HAP-1 (cell line): ENCODE results near the gene KLK15.
"Not testable (repeated sequence)": the region's sequence is repeated elsewhere in the genome, so short reads cannot be mapped to it uniquely, and the experiment has no call there.

Experiments used
- DNase-seq, 2 experiments: peaks; one replicate each; pipeline ENCODE4 v3.0.0-alpha.2; 2016 to 2020; ENCODE audit warnings: low spot score in 2 of 2
- H3K27me3 ChIP-seq: fragments of 250-450 bp; sonication (Bioruptor Pico); 2 replicates; pipeline ENCODE4 v1.5.1; 2020; ENCODE audit warnings: low read depth, mild to moderate bottlenecking, moderate library complexity
- H3K36me3 ChIP-seq: fragments of 250-450 bp; sonication (Bioruptor Pico); replicated peaks from 2 replicates; pipeline ENCODE4 v1.5.1; 2020; ENCODE audit warnings: mild to moderate bottlenecking
- H3K4me1 ChIP-seq: fragments of 250-450 bp; sonication (Bioruptor Pico); 2 replicates; pipeline ENCODE4 v1.5.1; 2020; ENCODE audit warnings: mild to moderate bottlenecking
- H3K4me3 ChIP-seq: fragments of 250-450 bp; sonication (Bioruptor Pico); 2 replicates; pipeline ENCODE4 v1.5.1; 2020; ENCODE audit warnings: mild to moderate bottlenecking, moderate library complexity
- H3K9me3 ChIP-seq: fragments of 250-450 bp; sonication (Bioruptor Pico); 2 replicates; pipeline ENCODE4 v1.5.1; 2020; ENCODE audit warnings: mild to moderate bottlenecking, moderate library complexity
- in situ Hi-C: fragments of 300-500 bp; cut with MboI; formaldehyde crosslinking; loops from 3 replicates; pipeline ENCODE4 v1.14.3; 2020; ENCODE audit warnings: low sequenced_read_pairs, inconsistent platforms, mixed read lengths

Gene KLK15

GRCh38 chr19:50793558-50794065 is 39.8 kb downstream of the KLK15 start:
- no peak for DNase-seq
- Histone ChIP-seq H3K36me3 (peaks cover 21% of the 10 kb centered on the region), H3K4me1 (no peaks in the 10 kb centered on the region), H3K27me3 (no peaks in the 10 kb centered on the region), H3K4me3 (no peak overlapping the region), H3K9me3 (no peaks in the 10 kb centered on the region)
- in situ Hi-C loops, result no loop called here

- Histone ChIP-seq H3K4me3 (no peak overlapping the region), H3K36me3 (peaks cover 11% of the 10 kb centered on the region), H3K27me3 (no peaks in the 10 kb centered on the region), H3K9me3 (no peaks in the 10 kb centered on the region), H3K4me1 (no peaks in the 10 kb centered on the region)
- no peak for DNase-seq
- in situ Hi-C loops, result no loop called here
Measured at GRCh38 chr19:50792272-50793250, 40.8 kb downstream of the KLK15 start.

GRCh38 chr19:50791594-50792271 is 41.6 kb downstream of the KLK15 start:
- H3K36me3 ChIP-seq, result peaks cover 3% of the 10 kb centered on the region; the same call in 1 of the 2 replicates
- H3K9me3 ChIP-seq, result no peaks in the 10 kb centered on the region
- no peaks in the 10 kb centered on the region for H3K4me1 ChIP-seq
- no peak overlapping the region for H3K4me3 ChIP-seq
- H3K27me3 ChIP-seq, result no peaks in the 10 kb centered on the region
- DNase-seq, result no peak
- in situ Hi-C loops, result no loop called here

- in situ Hi-C loops, result no loop called here
- no peaks in the 10 kb centered on the region for H3K4me1 ChIP-seq
Measured at GRCh38 chr19:50790922-50791467, 42.4 kb downstream of the KLK15 start.

GRCh38 chr19:50790396-50790795 is 43.0 kb downstream of the KLK15 start, which contains the start of gene ACP4:
Gene ACP4 (plus strand): TSS chr19:50790415. CDS start chr19:50790415, 0 bp downstream.
- no peak within 1 kb of the TSS for H3K4me3 ChIP-seq
- H3K4me1 ChIP-seq, result no peaks in the 10 kb centered on the region
- no peaks in the 10 kb centered on the region for H3K9me3 ChIP-seq
- H3K27me3 ChIP-seq, result no peaks in the 10 kb centered on the region
- no peak for DNase-seq
- in situ Hi-C loops, result no loop called here
- H3K36me3 ChIP-seq, result no peaks in the 10 kb centered on the region; the same call in 1 of the 2 replicates

More at GRCh38 chr19:50790922-50791467, 42.4 kb downstream of the KLK15 start:
- no peak for DNase-seq
- Histone ChIP-seq H3K36me3 (no peaks in the 10 kb centered on the region; the same call in 1 of the 2 replicates), H3K4me3 (no peak overlapping the region), H3K9me3 (no peaks in the 10 kb centered on the region), H3K27me3 (no peaks in the 10 kb centered on the region)

- in situ Hi-C loops, result loop anchor here (10.0 kb wide), 1 partner anchor 411 kb away; the partner anchor contains the start of gene NR1H2
- no peaks in the 10 kb centered on the region for H3K9me3 ChIP-seq
Measured at GRCh38 chr19:50785329-50785728, 48.0 kb downstream of the KLK15 start.

GRCh38 chr19:50784710-50785109 is 48.7 kb downstream of the KLK15 start:
- in situ Hi-C loops, result loop anchor here (10.0 kb wide), 1 partner anchor 410 kb away; the partner anchor contains the start of gene NR1H2
- Histone ChIP-seq H3K36me3 (no peaks in the 10 kb centered on the region), H3K9me3 (no peaks in the 10 kb centered on the region), H3K27me3 (peaks cover 11% of the 10 kb centered on the region), H3K4me3 (no peak overlapping the region), H3K4me1 (no peaks in the 10 kb centered on the region)
- DNase-seq, result no peak

More at GRCh38 chr19:50785329-50785728, 48.0 kb downstream of the KLK15 start:
- Histone ChIP-seq H3K36me3 (no peaks in the 10 kb centered on the region), H3K4me1 (no peaks in the 10 kb centered on the region), H3K27me3 (peaks cover 5% of the 10 kb centered on the region), H3K4me3 (no peak overlapping the region)
- DNase-seq, result no peak

- H3K4me1 ChIP-seq, H3K9me3 ChIP-seq, DNase-seq, H3K36me3 ChIP-seq, H3K4me3 ChIP-seq: not testable (repeated sequence)
- in situ Hi-C loops, result loop anchor here (10.0 kb wide), 1 partner anchor 409 kb away; the partner anchor contains the start of gene NR1H2
- peaks cover 19% of the 10 kb centered on the region for H3K27me3 ChIP-seq
Measured at GRCh38 chr19:50783848-50784152, 49.6 kb downstream of the KLK15 start.

- in situ Hi-C loops, result loop anchor here (10.0 kb wide), 1 partner anchor 406 kb away; the partner anchor contains the start of gene NR1H2
- DNase-seq, result no peak
- peaks cover 36% of the 10 kb centered on the region for H3K27me3 ChIP-seq
Measured at GRCh38 chr19:50780753-50781435, 52.5 kb downstream of the KLK15 start.

GRCh38 chr19:50779504-50780457 is 53.6 kb downstream of the KLK15 start:
- peaks cover 39% of the 10 kb centered on the region for H3K27me3 ChIP-seq
- no peaks in the 10 kb centered on the region for H3K9me3 ChIP-seq
- DNase-seq, result no peak
- no peaks in the 10 kb centered on the region for H3K36me3 ChIP-seq
- no peaks in the 10 kb centered on the region; the same call in 1 of the 2 replicates for H3K4me1 ChIP-seq
- no peak overlapping the region for H3K4me3 ChIP-seq
- in situ Hi-C loops, result loop anchor here (5.0 to 10.0 kb wide), 2 partner anchors 242 to 405 kb away; partner anchors contain the start of gene NR1H2

More at GRCh38 chr19:50780753-50781435, 52.5 kb downstream of the KLK15 start:
- Histone ChIP-seq H3K4me3 (no peak overlapping the region), H3K4me1 (no peaks in the 10 kb centered on the region; the same call in 1 of the 2 replicates), H3K36me3 (no peaks in the 10 kb centered on the region), H3K9me3 (no peaks in the 10 kb centered on the region)

GRCh38 chr19:50778906-50779430 is 54.4 kb downstream of the KLK15 start:
- peaks cover 39% of the 10 kb centered on the region for H3K27me3 ChIP-seq
- no peaks in the 10 kb centered on the region for H3K36me3 ChIP-seq
- H3K9me3 ChIP-seq, result no peaks in the 10 kb centered on the region
- no peaks in the 10 kb centered on the region; the same call in 1 of the 2 replicates for H3K4me1 ChIP-seq
- in situ Hi-C loops, result loop anchor here (5.0 kb wide), 1 partner anchor 242 kb away; no protein-coding TSS in a partner anchor
- no peak overlapping the region for H3K4me3 ChIP-seq
- no peak for DNase-seq
